ENCODE results near the gene GPR62. TPM values are rescaled to one million over a fixed set of nuclear protein-coding genes. Genes with fewer than 3 reads are reported as not detected.

GPR62 gene
- total and polyA plus RNA-seq, 2 donors (not counting 3 experiments of a cell fraction or from before 2014, with no cell fraction given): 0.04 to 0.15 TPM

GRCh38 chr3:51959651-51960050, 4.5 kb downstream of the GPR62 start:
- no peaks in the 10 kb centered on the region for H3K9me3 ChIP-seq (replicated peaks; ENCODE audit: control insufficient read depth, insufficient read depth, low read length)
- FAIRE-seq (no peak), DNase-seq (ENCODE audit: low read depth, low spot score) (no peak)
- H3K4me2 ChIP-seq (ENCODE audit: insufficient read depth, low read length): no peak overlapping the region
- no peak overlapping the region for H2AFZ ChIP-seq (ENCODE audit: low read depth, low read length)
- TF ChIP-seq JUN (IDR thresholded peaks at IDR 0.05; ENCODE audit: borderline replicate concordance, insufficient read depth, insufficient read length, low read depth) (no peak), FOS (IDR thresholded peaks at IDR 0.05; ENCODE audit: borderline replicate concordance, insufficient read depth, low read length) (no peak), EZH2 (IDR thresholded peaks at IDR 0.05; ENCODE audit: borderline replicate concordance, low read depth, low read length, severe bottlenecking) (no peak)
- H3K79me2 ChIP-seq (ENCODE audit: control insufficient read depth, insufficient read depth, low read length): no peaks in the 10 kb centered on the region
- no TSS peak for BruUV-seq (replicated peaks)
- no peaks in the 10 kb centered on the region for H4K20me1 ChIP-seq (replicated peaks; ENCODE audit: control insufficient read depth, extremely low read depth, insufficient read depth, low read length)
- H3K27me3 ChIP-seq (ENCODE audit: control insufficient read depth in 2 of 2, insufficient read depth in 2 of 2, low read length in 2 of 2): peaks cover 2 to 4% of the 10 kb centered on the region in 2 experiments
- POLR2A ChIA-PET: no interaction called here
- H3K4me1 ChIP-seq (ENCODE audit: control insufficient read depth, extremely low read depth, insufficient read depth, low read length): no peaks in the 10 kb centered on the region
- intact Hi-C loops (cut with micrococcal nuclease): no loop called here
- dilution Hi-C loops (cut with MboI; ENCODE audit: extremely low pct_ligation_motif_present, low sequenced_read_pairs): no loop called here
- no peaks in the 10 kb centered on the region for H3K9me1 ChIP-seq (replicated peaks; ENCODE audit: control insufficient read depth, extremely low read depth, insufficient read depth, low read length)
- H3K9ac ChIP-seq (replicated peaks; ENCODE audit: extremely low read depth, insufficient read depth, low read length): no peak overlapping the region
- CTCF ChIA-PET: interaction anchor here (1.0 to 1.9 kb wide), 2 partner anchors 14 to 23 kb away, joined by 3 to 8 read pairs; partner anchors contain the start of gene ABHD14B
- peaks cover 0 to 2% of the 10 kb centered on the region in 2 experiments for H3K36me3 ChIP-seq (ENCODE audit: control insufficient read depth in 2 of 2, extremely low read depth in 1 of 2, insufficient read depth in 2 of 2, low read length in 2 of 2)
- no peak overlapping the region for H3K27ac ChIP-seq (ENCODE audit: insufficient read depth, low read depth, low read length)
- no peak overlapping the region for H3K4me3 ChIP-seq (replicated peaks in 1 of 3; ENCODE audit: insufficient read depth in 1 of 3, low read depth in 1 of 3, low read length in 3 of 3)

- H3K9ac ChIP-seq (replicated peaks; ENCODE audit: extremely low read depth, insufficient read depth, low read length): no peak overlapping the region
- H4K20me1 ChIP-seq (replicated peaks; ENCODE audit: control insufficient read depth, extremely low read depth, insufficient read depth, low read length): no peaks in the 10 kb centered on the region
- no peak for DNase-seq (ENCODE audit: low read depth, low spot score)
- no peak overlapping the region for H3K4me3 ChIP-seq (replicated peaks in 1 of 3; ENCODE audit: insufficient read depth in 1 of 3, low read depth in 1 of 3, low read length in 3 of 3)
- dilution Hi-C loops (cut with MboI; ENCODE audit: extremely low pct_ligation_motif_present, low sequenced_read_pairs) (no loop called here), intact Hi-C loops (cut with micrococcal nuclease) (no loop called here)
- no peaks in the 10 kb centered on the region for H3K9me1 ChIP-seq (replicated peaks; ENCODE audit: control insufficient read depth, extremely low read depth, insufficient read depth, low read length)
- TF ChIP-seq MYC (IDR thresholded peaks at IDR 0.05; ENCODE audit: low read depth, low read length): no peak
- no peak for TF ChIP-seq POLR2AphosphoS5 (IDR thresholded peaks at IDR 0.05; ENCODE audit: insufficient read depth, low read depth, low read length)
- no peak for TF ChIP-seq MAX (IDR thresholded peaks at IDR 0.05; ENCODE audit: insufficient read depth, insufficient read length)
- TF ChIP-seq GATA2 (IDR thresholded peaks at IDR 0.05; ENCODE audit: insufficient read depth, insufficient read length, low read depth, low read length): no peak
- TF ChIP-seq, protein P1, sequence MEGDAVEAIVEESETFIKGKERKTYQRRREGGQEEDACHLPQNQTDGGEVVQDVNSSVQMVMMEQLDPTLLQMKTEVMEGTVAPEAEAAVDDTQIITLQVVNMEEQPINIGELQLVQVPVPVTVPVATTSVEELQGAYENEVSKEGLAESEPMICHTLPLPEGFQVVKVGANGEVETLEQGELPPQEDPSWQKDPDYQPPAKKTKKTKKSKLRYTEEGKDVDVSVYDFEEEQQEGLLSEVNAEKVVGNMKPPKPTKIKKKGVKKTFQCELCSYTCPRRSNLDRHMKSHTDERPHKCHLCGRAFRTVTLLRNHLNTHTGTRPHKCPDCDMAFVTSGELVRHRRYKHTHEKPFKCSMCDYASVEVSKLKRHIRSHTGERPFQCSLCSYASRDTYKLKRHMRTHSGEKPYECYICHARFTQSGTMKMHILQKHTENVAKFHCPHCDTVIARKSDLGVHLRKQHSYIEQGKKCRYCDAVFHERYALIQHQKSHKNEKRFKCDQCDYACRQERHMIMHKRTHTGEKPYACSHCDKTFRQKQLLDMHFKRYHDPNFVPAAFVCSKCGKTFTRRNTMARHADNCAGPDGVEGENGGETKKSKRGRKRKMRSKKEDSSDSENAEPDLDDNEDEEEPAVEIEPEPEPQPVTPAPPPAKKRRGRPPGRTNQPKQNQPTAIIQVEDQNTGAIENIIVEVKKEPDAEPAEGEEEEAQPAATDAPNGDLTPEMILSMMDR (IDR thresholded peaks at IDR 0.05; ENCODE audit: extremely low read depth in 1 of 2, insufficient read depth in 1 of 2, low read depth in 1 of 2, low read length in 2 of 2): no peak
- H3K27me3 ChIP-seq (ENCODE audit: control insufficient read depth in 2 of 2, insufficient read depth in 2 of 2, low read length in 2 of 2): no peaks in the 10 kb centered on the region
- POLR2A ChIA-PET: no interaction called here
- H3K79me2 ChIP-seq (ENCODE audit: control insufficient read depth, insufficient read depth, low read length): no peaks in the 10 kb centered on the region
- H3K4me2 ChIP-seq (ENCODE audit: insufficient read depth, low read length): no peak overlapping the region
- no peaks in the 10 kb centered on the region for H3K4me1 ChIP-seq (ENCODE audit: control insufficient read depth, extremely low read depth, insufficient read depth, low read length)
- H2AFZ ChIP-seq (ENCODE audit: low read depth, low read length): no peak overlapping the region
- no TSS peak for BruUV-seq (replicated peaks)
- no peak for FAIRE-seq
- H3K27ac ChIP-seq (ENCODE audit: insufficient read depth, low read depth, low read length): no peak overlapping the region
- CTCF ChIA-PET: interaction anchor here (4.1 kb wide), 1 partner anchor 13 kb away, joined by 20 read pairs; the partner anchor contains the start of gene ABHD14B
- H3K36me3 ChIP-seq (ENCODE audit: control insufficient read depth in 2 of 2, extremely low read depth in 1 of 2, insufficient read depth in 2 of 2, low read length in 2 of 2): peaks cover 0 to 2% of the 10 kb centered on the region in 2 experiments
- H3K9me3 ChIP-seq (replicated peaks; ENCODE audit: control insufficient read depth, insufficient read depth, low read length): no peaks in the 10 kb centered on the region
Measured at GRCh38 chr3:51960386-51960785, 5.2 kb downstream of the GPR62 start.

Measured in endothelial cell of umbilical vein (primary cell).